HepG2 (cell line): ENCODE measurements around the gene SURF2. TPM values are rescaled to one million over a fixed set of nuclear protein-coding genes. Genes with fewer than 3 reads are reported as not detected.

Experiments used
- AFF4 ChIP-seq: sonication (generic); formaldehyde crosslinking; IDR thresholded peaks from 2 replicates; pipeline ENCODE4 v1.4.0; 2020; ENCODE audit warnings: missing genetic modification reagents
- BCL3 ChIP-seq: sonication (generic); formaldehyde crosslinking; IDR thresholded peaks from 2 replicates; pipeline ENCODE4 v1.5.1; 2020; ENCODE audit warnings: mild to moderate bottlenecking, missing genetic modification reagents, moderate library complexity
- HIC2 ChIP-seq: sonication (generic); formaldehyde crosslinking; IDR thresholded peaks from 2 replicates; pipeline ENCODE4 v1.9.0; 2022; ENCODE audit warnings: low read depth, missing genetic modification reagents
- HNF1A ChIP-seq, 2 experiments: sonication (generic) in 1 of 2; formaldehyde crosslinking in 1 of 2; IDR thresholded peaks; 2 replicates each; pipeline versions ENCODE4 v1.4.0 to v1.6.1; 2016 to 2020; ENCODE audit warnings: borderline replicate concordance in 1 of 2, low read depth in 1 of 2, mild to moderate bottlenecking in 1 of 2, missing genetic modification reagents in 1 of 2
- KDM5B ChIP-seq: sonication (generic); formaldehyde crosslinking; IDR thresholded peaks from 2 replicates; pipeline ENCODE4 v1.4.0; 2020; ENCODE audit warnings: missing genetic modification reagents, mild to moderate bottlenecking, borderline replicate concordance
- SYNCRIP ChIP-seq: fragments of 200-400 bp; formaldehyde crosslinking; IDR thresholded peaks from 2 replicates; pipeline ENCODE4 v1.6.1; 2018; ENCODE audit warnings: mild to moderate bottlenecking, low read depth, low read length; ENCODE audit not compliant: insufficient read depth
- THRA ChIP-seq: sonication (generic); formaldehyde crosslinking; IDR thresholded peaks from 2 replicates; pipeline ENCODE4 v1.4.0; 2020; ENCODE audit warnings: missing genetic modification reagents, borderline replicate concordance
- ZNF574 ChIP-seq: sonication (generic); formaldehyde crosslinking; IDR thresholded peaks from 2 replicates; pipeline ENCODE4 v1.4.0; 2020; ENCODE audit warnings: missing genetic modification reagents
- polyA plus RNA-seq, 8 experiments: library from polyadenylated mRNA; depleted of rRNA in 3 of 8; stranded (reverse) in 7 of 8; unstranded in 1 of 8; fragments of >200 nt; fragmentation: Illumina TruSeq in 4 of 8; extraction: Trizol in 4 of 8; gene quantifications; 2 replicates each; pipeline versions ENCODE4 v1.2.1 to v1.2.3, GENCODE V29; 2011 to 2016; ENCODE audit warnings: low read depth in 4 of 8, missing spikeins in 1 of 8, mixed read lengths in 1 of 8; ENCODE audit not compliant: insufficient read depth in 1 of 8
- total RNA-seq, 5 experiments: library from RNA; depleted of rRNA; stranded (reverse); fragments of >200 nt; fragmentation: Illumina TruSeq; extraction: Trizol; gene quantifications; 2 replicates each; pipeline ENCODE4 v1.2.3, GENCODE V29; 2016; ENCODE audit warnings: low read depth in 1 of 5

SURF2 gene
- total and polyA plus RNA-seq, 2 of the 13 experiments (the other 11 are each of a cell fraction or from before 2014, with no cell fraction given): 6.3 to 13.6 TPM

- TF ChIP-seq AFF4: 0 out of 2 replicates have a peak, but pooled peaks have one; percentile 37
- TF ChIP-seq ZNF574 (CRISPR knock-in tag): peak; percentile 23; the same call in 1 of the 2 replicates
- peak; percentile 20; the same call in 1 of the 2 replicates for TF ChIP-seq THRA (CRISPR knock-in tag)
- TF ChIP-seq KDM5B (CRISPR knock-in tag): peak; percentile 26; the same call in 1 of the 2 replicates
- TF ChIP-seq HNF1A (IDR thresholded peaks at IDR 0.05; ENCODE audit: low read depth): no peak
- 0 out of 2 replicates have a peak, but pooled peaks have one; percentile 24 for TF ChIP-seq HNF1A (CRISPR knock-in tag; IDR thresholded peaks at IDR 0.05; ENCODE audit: borderline replicate concordance)
- 0 out of 2 replicates have a peak, but pooled peaks have one; percentile 28 for TF ChIP-seq HIC2 (CRISPR knock-in tag)
- no peak for TF ChIP-seq SYNCRIP
- 0 out of 2 replicates have a peak, but pooled peaks have one; percentile 32 for TF ChIP-seq BCL3
These were observed 4.3 kb downstream of the SURF2 start (continued) for GRCh38 chr9:133360400-133361393.
